SK-N-SH (cell line): ENCODE data around the gene DLEC1.

Source experiments
- CTCF ChIP-seq: fragments of 200-600 bp; sonication (generic); IDR thresholded peaks from 2 replicates; pipeline ENCODE4 v1.6.1; 2017; ENCODE audit warnings: antibody characterized with exemption, mild to moderate bottlenecking, moderate library complexity
- FOXJ3 ChIP-seq: sonication (generic); formaldehyde crosslinking; IDR thresholded peaks from 2 replicates; pipeline ENCODE4 v1.5.1; 2020; ENCODE audit warnings: mild to moderate bottlenecking, missing genetic modification reagents
- IRF3 ChIP-seq: fragments of 150-350 bp; IDR thresholded peaks from 2 replicates; pipeline ENCODE4 v1.6.1; 2016; ENCODE audit warnings: mild to moderate bottlenecking, low read depth, low read length
- JUND ChIP-seq: IDR thresholded peaks from 2 replicates; pipeline ENCODE4 v1.4.0; 2012
- POLR2AphosphoS5 ChIP-seq: IDR thresholded peaks from 2 replicates; pipeline ENCODE4 v1.6.1; 2012; ENCODE audit warnings: low read depth, low read length
- RAD21 ChIP-seq: IDR thresholded peaks from 2 replicates; pipeline ENCODE4 v1.6.1; 2012; ENCODE audit warnings: mild to moderate bottlenecking, low read length
- RCOR1 ChIP-seq: fragments of 150-350 bp; IDR thresholded peaks from 2 replicates; pipeline ENCODE4 v1.6.1; 2017; ENCODE audit warnings: antibody characterized with exemption, low read length
- TCF12 ChIP-seq: IDR thresholded peaks from 2 replicates; pipeline ENCODE4 v1.4.0; 2012
- TEAD4 ChIP-seq: IDR thresholded peaks from 2 replicates; pipeline ENCODE4 v1.4.0; 2012; ENCODE audit warnings: mild to moderate bottlenecking, borderline replicate concordance; ENCODE audit not compliant: insufficient read depth
- YY1 ChIP-seq: IDR thresholded peaks from 2 replicates; pipeline ENCODE4 v1.4.0; 2012; ENCODE audit warnings: low read depth, mild to moderate bottlenecking
- ZBTB33 ChIP-seq: IDR thresholded peaks from 2 replicates; pipeline ENCODE4 v1.4.0; 2012; ENCODE audit warnings: low read depth, borderline replicate concordance
- TF ChIP-seq, protein P1 (sequence below): IDR thresholded peaks from 2 replicates; pipeline ENCODE4 v1.6.1; 2012; ENCODE audit warnings: mild to moderate bottlenecking, low read depth, low read length, moderate library complexity
- TF ChIP-seq, protein P2 (sequence below): fragments of 150-350 bp; IDR thresholded peaks from 2 replicates; pipeline ENCODE4 v1.6.1; 2017; ENCODE audit warnings: antibody characterized with exemption, low read length, low read depth, borderline replicate concordance

- no peak for TF ChIP-seq YY1
- no peak for TF ChIP-seq CTCF
- TF ChIP-seq IRF3 = no peak
- TF ChIP-seq, protein P1, sequence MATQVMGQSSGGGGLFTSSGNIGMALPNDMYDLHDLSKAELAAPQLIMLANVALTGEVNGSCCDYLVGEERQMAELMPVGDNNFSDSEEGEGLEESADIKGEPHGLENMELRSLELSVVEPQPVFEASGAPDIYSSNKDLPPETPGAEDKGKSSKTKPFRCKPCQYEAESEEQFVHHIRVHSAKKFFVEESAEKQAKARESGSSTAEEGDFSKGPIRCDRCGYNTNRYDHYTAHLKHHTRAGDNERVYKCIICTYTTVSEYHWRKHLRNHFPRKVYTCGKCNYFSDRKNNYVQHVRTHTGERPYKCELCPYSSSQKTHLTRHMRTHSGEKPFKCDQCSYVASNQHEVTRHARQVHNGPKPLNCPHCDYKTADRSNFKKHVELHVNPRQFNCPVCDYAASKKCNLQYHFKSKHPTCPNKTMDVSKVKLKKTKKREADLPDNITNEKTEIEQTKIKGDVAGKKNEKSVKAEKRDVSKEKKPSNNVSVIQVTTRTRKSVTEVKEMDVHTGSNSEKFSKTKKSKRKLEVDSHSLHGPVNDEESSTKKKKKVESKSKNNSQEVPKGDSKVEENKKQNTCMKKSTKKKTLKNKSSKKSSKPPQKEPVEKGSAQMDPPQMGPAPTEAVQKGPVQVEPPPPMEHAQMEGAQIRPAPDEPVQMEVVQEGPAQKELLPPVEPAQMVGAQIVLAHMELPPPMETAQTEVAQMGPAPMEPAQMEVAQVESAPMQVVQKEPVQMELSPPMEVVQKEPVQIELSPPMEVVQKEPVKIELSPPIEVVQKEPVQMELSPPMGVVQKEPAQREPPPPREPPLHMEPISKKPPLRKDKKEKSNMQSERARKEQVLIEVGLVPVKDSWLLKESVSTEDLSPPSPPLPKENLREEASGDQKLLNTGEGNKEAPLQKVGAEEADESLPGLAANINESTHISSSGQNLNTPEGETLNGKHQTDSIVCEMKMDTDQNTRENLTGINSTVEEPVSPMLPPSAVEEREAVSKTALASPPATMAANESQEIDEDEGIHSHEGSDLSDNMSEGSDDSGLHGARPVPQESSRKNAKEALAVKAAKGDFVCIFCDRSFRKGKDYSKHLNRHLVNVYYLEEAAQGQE = no peak
- TF ChIP-seq ZBTB33 = no peak
- TF ChIP-seq, protein P2, sequence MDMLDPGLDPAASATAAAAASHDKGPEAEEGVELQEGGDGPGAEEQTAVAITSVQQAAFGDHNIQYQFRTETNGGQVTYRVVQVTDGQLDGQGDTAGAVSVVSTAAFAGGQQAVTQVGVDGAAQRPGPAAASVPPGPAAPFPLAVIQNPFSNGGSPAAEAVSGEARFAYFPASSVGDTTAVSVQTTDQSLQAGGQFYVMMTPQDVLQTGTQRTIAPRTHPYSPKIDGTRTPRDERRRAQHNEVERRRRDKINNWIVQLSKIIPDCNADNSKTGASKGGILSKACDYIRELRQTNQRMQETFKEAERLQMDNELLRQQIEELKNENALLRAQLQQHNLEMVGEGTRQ = no peak
- TF ChIP-seq RCOR1 = no peak
- TF ChIP-seq JUND = no peak
- no peak for TF ChIP-seq TCF12
- no peak for TF ChIP-seq POLR2AphosphoS5
- no peak for TF ChIP-seq TEAD4
- no peak for TF ChIP-seq RAD21
- no peak for TF ChIP-seq FOXJ3 (CRISPR knock-in tag)
Measured at GRCh38 chr3:38105525-38105924, 66.5 kb downstream of the DLEC1 start.
